ACC112 (cell line): ENCODE measurements around the gene FIBCD1.
A peak's percentile ranks its signal among the peaks of the same experiment; 100 is the strongest.

Experiments used
- H2AFZ ChIP-seq: fragments of 200-600 bp; sonication (generic); one replicate; pipeline ENCODE4 v1.6.0; 2017; ENCODE audit warnings: antibody characterized with exemption, low read length; ENCODE audit not compliant: unreplicated experiment
- H3K27ac ChIP-seq: fragments of 200-600 bp; sonication (generic); 2 replicates; pipeline ENCODE4 v1.5.1; 2014; ENCODE audit warnings: low read depth, mild to moderate bottlenecking, antibody characterized with exemption, low read length, moderate library complexity
- H3K27me3 ChIP-seq: fragments of 200-600 bp; sonication (generic); 2 replicates; pipeline ENCODE4 v1.6.1; 2014; ENCODE audit warnings: mild to moderate bottlenecking, antibody characterized with exemption, low read length, moderate library complexity, mixed read lengths; ENCODE audit not compliant: insufficient read depth
- H3K36me3 ChIP-seq: fragments of 200-600 bp; sonication (generic); 2 replicates; pipeline ENCODE4 v1.6.1; 2016; ENCODE audit warnings: mild to moderate bottlenecking, antibody characterized with exemption, low read length, moderate library complexity, mixed read lengths; ENCODE audit not compliant: insufficient read depth
- H3K4me1 ChIP-seq: fragments of 200-600 bp; sonication (generic); one replicate; pipeline ENCODE4 v1.6.1; 2016; ENCODE audit warnings: low read length, mixed read lengths; ENCODE audit not compliant: insufficient read depth, unreplicated experiment, control insufficient read depth
- H3K4me3 ChIP-seq: fragments of 200-600 bp; sonication (generic); 2 replicates; pipeline ENCODE4 v1.5.1; 2014; ENCODE audit warnings: mild to moderate bottlenecking, low read depth, low read length
- H3K79me2 ChIP-seq: fragments of 200-600 bp; sonication (generic); one replicate; pipeline ENCODE4 v1.6.0; 2016; ENCODE audit warnings: low read length; ENCODE audit not compliant: control insufficient read depth, unreplicated experiment, insufficient read depth

FIBCD1 gene

DNA sequence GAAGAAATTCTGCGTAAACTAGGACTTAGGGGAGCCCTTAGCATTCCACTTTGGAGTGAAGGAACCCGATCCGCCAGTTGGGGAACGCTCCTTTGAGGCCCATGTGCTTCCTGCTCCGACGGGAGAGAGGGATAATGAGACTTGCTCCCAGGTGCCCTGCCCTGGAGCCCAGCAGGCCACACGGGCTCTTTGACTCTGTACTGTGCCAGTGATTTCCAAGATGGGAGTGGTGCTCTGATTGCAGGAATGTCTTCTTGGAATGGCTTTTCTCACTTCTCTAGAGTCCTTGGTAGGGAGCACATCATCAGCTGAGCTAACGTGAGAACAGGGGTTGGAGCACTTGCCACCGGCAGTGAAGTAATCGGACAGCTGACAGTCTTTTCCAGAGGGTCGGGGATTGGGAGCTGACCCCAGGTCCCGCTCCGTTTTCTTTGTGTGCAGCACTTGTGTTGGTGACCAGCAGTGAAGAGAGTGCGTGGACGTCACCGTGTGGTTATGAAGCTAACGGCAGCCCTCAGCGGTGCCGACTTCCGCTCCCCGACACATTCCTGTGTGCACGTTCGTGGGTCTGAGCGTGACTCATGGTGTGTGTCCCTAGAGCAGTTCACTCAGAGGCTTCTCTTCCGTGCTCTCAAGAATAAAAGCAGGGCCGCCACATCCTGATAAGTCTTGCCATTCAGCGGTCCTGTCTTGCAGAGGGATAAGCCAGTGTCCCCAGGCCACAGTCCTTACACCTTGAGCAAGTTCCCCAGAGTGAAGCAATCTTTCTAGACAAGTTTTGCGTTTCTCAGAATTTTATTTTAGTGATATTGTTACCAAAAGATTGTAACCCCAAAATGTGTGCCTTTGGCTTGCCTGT is 78.4 kb downstream of the FIBCD1 start:
- Histone ChIP-seq H3K36me3 (peaks cover 22% of the 10 kb centered on the region; the same call in 1 of the 2 replicates), H3K27me3 (no peaks in the 10 kb centered on the region), H3K27ac (peak overlapping the region; percentile 98), H2AFZ (no peak overlapping the region), H3K79me2 (peaks cover 78% of the 10 kb centered on the region), H3K4me3 (peak overlapping the region; percentile 23), H3K4me1 (peaks cover 55% of the 10 kb centered on the region)

DNA sequence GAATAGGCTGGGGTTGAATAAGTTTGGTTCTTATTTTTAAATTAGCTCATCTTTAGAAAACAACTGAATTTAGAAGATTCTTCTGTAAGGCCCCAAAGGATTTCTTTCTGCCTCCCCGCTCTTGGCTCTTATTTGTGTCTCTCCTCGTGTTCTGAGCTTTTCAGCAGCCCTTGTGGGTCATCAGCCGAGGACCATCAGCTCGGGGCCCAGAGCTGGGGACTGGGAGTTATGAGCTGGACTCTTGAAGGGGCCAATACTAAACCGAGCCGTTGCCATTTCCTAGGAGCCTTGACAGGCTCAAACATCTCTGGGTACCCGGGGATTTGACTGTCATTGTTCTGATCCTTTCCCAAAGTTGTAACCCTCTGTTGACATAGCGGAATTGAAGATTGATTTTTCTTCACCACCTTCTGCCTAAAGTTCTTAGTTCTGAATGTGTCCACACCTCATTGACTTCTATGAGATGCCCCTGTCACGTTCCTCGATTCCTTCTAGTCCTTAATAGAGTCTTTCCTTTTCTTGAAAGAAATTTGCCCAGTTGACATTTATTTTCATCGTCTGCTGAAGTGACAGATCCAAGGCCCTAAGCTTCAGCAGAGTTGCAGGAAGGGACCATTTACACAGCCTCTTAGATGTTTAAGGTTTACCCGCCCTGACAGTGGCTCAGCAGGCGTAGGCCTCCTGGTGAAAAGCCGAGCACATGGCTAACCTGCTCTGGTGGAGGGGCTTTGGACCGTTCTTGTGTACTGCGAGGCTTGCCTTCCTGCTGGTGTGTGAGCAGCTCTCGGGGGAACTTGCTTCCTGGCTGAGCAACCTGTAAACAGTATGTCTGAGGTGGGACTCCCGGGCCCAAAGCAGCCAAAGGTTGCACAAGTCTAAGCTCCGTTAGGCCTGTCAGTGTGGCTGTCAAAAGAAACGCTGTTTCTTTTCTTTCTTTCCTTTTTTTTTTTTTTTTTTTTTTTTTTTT is 80.0 kb downstream of the FIBCD1 start:
- Histone ChIP-seq H3K27ac (peak overlapping the region; percentile 98), H3K4me1 (peaks cover 55% of the 10 kb centered on the region), H3K79me2 (peaks cover 76% of the 10 kb centered on the region), H3K36me3 (peaks cover 37% of the 10 kb centered on the region), H2AFZ (no peak overlapping the region), H3K27me3 (no peaks in the 10 kb centered on the region), H3K4me3 (peak overlapping the region; percentile 49; the same call in 1 of the 2 replicates)

DNA sequence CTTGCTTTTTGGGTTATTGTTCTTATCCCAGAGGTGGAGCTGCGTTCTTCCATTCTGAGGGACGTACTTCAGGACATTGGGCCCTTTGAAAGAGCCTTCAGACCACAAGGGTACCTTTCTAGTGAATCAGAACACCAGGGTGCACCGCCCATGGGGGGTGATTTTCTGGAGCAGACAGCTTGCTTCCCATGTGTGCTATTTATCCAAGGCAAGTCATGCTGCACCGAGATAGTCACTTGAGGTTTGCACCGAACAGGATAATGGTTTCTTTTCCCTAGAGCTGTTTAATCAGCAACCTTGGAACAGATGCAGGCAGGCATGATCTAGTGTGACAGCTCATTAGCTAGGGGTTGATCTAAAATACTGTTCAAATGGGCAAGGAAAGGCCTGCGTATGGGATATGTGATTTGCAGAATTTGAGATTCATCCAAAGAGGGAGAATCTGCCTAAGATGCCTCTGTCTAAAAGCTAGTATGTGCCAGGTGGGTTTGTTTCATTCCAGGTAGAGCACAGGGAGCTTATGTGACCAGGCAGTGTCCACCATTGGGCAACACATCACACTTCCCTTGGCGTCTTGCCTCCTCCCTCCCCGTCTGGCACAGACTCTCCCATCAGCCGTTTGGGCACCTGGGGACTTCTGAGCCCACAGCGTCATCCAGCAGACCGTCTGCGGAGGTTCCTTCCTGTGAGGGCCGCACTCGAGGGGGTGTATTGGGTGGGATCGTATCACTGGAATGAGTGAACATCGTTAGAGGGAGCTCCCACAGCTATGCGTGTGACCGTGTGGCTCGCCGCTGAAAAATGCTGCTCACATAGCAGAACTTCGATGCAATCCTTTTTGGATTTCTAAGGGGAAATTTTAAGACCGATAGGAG is 80.9 kb downstream of the FIBCD1 start:
- H3K4me3 ChIP-seq, result peak overlapping the region; percentile 49; the same call in 1 of the 2 replicates
- H3K27ac ChIP-seq, result peak overlapping the region; percentile 98
- H3K36me3 ChIP-seq, result peaks cover 31% of the 10 kb centered on the region
- peaks cover 76% of the 10 kb centered on the region for H3K79me2 ChIP-seq
- peaks cover 55% of the 10 kb centered on the region for H3K4me1 ChIP-seq
- no peaks in the 10 kb centered on the region for H3K27me3 ChIP-seq
- no peak overlapping the region for H2AFZ ChIP-seq

DNA sequence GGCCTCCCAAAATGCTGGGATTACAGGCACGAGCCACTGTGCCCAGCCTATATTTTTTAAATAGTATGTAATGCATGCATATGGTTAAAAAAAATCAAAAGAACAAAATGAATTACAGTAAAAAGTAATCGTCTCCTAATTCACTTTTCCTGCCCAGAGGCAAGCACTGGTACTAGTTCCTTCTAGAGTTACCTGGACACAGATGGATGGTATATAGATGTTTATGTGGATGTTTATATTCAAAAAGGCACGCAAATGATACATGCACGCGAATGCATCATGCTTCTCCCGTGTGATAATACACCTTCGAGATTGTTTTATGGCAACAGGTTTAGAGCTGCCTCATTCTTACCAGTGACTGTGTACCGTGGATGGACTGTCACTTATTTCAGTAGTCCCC is 82.6 kb downstream of the FIBCD1 start:
- no peak overlapping the region for H3K4me3 ChIP-seq
- H3K27ac ChIP-seq, result peak overlapping the region; percentile 98
- peaks cover 73% of the 10 kb centered on the region for H3K79me2 ChIP-seq
- H3K36me3 ChIP-seq, result peaks cover 28% of the 10 kb centered on the region
- H3K27me3 ChIP-seq, result no peaks in the 10 kb centered on the region
- H3K4me1 ChIP-seq, result peaks cover 47% of the 10 kb centered on the region
- no peak overlapping the region for H2AFZ ChIP-seq

- Histone ChIP-seq H3K27me3 (no peaks in the 10 kb centered on the region), H3K27ac (no peak overlapping the region), H3K4me1 (peaks cover 34% of the 10 kb centered on the region), H2AFZ (no peak overlapping the region), H3K79me2 (peaks cover 77% of the 10 kb centered on the region), H3K4me3 (no peak overlapping the region), H3K36me3 (peaks cover 25% of the 10 kb centered on the region)
Measured at GRCh38 chr9:130854835-130855234, 84.2 kb downstream of the FIBCD1 start.

DNA sequence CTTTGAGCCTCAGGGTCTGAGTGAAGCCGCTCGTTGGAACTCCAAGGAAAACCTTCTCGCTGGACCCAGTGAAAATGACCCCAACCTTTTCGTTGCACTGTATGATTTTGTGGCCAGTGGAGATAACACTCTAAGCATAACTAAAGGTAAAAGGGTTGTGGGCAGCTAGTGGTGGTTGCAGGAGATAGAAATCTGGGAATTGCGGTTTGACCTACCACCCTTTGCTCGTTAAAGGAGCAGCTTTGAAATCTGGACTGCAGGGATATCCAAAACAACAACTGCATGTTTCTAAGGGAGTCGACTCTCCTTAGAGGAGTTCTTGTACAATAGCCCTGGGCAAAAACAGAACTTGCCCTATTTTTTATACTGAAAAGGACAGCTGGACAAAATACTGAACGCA is 85.0 kb downstream of the FIBCD1 start:
- peaks cover 36% of the 10 kb centered on the region for H3K4me1 ChIP-seq
- no peaks in the 10 kb centered on the region for H3K27me3 ChIP-seq
- peaks cover 80% of the 10 kb centered on the region for H3K79me2 ChIP-seq
- H3K27ac ChIP-seq, result peak overlapping the region; percentile 27; the same call in 1 of the 2 replicates
- peaks cover 25% of the 10 kb centered on the region for H3K36me3 ChIP-seq
- H2AFZ ChIP-seq, result no peak overlapping the region
- no peak overlapping the region for H3K4me3 ChIP-seq

DNA sequence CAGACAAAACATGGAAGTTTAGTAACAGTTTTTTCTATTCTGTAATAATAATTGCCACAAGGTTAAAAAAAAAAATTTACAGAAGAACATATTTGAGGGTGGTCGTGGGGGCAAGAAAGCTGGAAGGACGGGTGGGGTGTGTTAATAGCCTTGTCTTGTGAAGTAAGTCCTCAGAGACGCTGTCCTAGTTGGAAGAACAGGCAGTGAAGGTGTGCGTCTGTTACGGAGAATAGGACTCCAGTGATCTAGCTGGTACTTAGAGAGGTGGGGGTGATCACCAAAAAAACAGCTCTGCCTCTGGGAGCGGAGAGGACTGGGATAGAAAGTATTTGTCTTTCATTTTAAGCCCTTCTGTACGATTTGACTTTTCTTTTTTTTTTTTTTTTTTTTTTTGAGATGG is 86.2 kb downstream of the FIBCD1 start:
- peaks cover 76% of the 10 kb centered on the region for H3K79me2 ChIP-seq
- H2AFZ ChIP-seq, result no peak overlapping the region
- no peak overlapping the region for H3K4me3 ChIP-seq
- no peaks in the 10 kb centered on the region for H3K27me3 ChIP-seq
- peaks cover 36% of the 10 kb centered on the region for H3K4me1 ChIP-seq
- H3K27ac ChIP-seq, result no peak overlapping the region
- H3K36me3 ChIP-seq, result peaks cover 25% of the 10 kb centered on the region
